ENCODE measurements around the gene CPLANE1.

DNA sequence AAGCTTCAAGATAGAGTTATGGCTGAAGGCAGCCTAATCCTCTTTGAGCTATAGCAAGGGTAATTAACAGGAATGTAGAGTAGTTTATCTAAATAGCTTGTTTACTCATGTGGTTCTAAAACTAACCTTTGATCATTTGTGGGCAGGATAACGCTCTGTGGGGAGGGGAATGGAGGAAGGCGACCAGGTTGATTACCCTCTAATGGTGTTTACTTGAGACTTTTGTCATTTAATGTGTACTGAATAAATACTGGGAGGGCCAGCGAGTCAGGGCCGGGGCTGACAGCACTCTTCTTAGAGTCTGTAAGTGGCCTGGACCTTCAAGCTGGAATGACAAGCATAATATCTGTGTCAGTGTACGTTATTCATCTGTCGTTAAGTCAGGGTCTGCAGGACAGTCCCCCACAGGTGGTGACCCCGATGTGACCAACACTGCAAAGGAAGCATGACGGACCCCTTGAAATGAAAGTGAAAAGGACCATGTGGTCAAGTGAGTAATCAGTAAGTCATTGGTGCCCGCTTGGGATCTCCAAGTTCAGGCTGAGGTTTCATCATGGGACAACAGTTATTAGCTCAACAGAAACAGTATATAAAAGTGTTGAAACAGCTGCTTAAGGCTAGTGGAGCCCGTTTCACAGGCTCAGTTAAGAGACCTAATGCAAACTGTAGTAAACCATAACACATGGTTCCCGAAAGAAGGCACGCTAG lies 162.6 kb downstream of the CPLANE1 start:
- TF ChIP-seq, protein P1, sequence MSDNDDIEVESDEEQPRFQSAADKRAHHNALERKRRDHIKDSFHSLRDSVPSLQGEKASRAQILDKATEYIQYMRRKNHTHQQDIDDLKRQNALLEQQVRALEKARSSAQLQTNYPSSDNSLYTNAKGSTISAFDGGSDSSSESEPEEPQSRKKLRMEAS (IDR thresholded peaks at IDR 0.05; ENCODE audit: low read depth, low read length): no peak; the same call in 1 of the 2 replicates
- TF ChIP-seq, protein P2, sequence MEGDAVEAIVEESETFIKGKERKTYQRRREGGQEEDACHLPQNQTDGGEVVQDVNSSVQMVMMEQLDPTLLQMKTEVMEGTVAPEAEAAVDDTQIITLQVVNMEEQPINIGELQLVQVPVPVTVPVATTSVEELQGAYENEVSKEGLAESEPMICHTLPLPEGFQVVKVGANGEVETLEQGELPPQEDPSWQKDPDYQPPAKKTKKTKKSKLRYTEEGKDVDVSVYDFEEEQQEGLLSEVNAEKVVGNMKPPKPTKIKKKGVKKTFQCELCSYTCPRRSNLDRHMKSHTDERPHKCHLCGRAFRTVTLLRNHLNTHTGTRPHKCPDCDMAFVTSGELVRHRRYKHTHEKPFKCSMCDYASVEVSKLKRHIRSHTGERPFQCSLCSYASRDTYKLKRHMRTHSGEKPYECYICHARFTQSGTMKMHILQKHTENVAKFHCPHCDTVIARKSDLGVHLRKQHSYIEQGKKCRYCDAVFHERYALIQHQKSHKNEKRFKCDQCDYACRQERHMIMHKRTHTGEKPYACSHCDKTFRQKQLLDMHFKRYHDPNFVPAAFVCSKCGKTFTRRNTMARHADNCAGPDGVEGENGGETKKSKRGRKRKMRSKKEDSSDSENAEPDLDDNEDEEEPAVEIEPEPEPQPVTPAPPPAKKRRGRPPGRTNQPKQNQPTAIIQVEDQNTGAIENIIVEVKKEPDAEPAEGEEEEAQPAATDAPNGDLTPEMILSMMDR (IDR thresholded peaks at IDR 0.05; ENCODE audit: low read depth, low read length): no peak
- no peak for TF ChIP-seq POLR2A (IDR thresholded peaks at IDR 0.05; ENCODE audit: extremely low read depth, insufficient read length)
